NCI-H1092 (cell line): ENCODE measurements around the gene REEP1.

Source experiments
- DNase-seq: peaks from one replicate; lab custom pipeline; 2025; lab: John Stamatoyannopoulos, UW

Gene REEP1

DNA sequence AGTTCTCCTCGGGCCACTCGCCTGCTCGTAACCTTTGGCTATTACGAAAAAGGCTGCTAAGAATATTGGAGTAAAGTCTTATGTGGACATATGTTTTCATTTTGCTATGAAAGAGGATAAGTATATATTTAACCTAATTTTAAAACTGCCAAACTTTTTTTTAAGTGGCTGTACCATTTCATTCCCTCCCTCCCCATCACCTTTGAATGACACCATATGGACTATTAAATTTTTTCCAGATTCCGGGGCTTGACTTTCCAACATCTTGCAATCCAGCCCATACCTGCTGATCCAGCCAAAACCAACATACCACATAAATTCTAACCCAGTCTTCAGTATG lies 31.5 kb downstream of the REEP1 start:
- no peak for DNase-seq

DNA sequence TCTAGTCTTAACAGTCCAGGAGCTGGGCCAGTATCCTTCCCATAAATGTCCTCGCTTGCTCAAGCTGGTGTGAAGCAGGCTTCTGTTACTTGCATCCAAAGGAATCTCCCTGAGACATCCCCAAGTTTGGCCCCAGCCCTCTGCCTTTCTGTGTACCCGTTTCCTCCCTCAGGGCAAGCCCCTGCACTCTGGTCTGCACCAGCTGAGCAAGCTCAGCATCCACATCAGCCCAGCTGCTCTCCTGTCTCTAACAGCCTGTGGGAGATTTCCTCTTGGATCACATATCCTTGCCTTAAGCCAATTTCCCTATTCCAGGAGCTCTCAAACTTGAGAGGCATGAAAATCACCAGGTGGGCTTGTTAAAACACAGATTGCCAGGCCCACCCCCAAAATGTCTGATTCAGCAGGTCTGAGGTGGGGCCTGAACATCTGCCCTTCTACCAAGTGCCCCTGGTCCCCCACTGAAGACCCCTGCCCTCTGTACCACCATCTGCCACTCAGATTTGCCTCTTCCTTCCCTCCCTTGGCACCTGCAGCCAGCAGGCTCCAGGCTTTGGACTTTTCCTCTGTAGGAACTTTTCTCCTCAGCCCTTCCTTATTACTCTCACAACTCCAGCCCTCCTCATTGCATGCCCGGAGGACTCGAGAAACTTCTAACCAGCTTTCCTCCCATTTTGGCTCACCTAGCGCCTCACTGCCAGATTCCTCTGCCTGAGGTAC lies 32.1 kb downstream of the REEP1 start:
- no peak for DNase-seq

DNA sequence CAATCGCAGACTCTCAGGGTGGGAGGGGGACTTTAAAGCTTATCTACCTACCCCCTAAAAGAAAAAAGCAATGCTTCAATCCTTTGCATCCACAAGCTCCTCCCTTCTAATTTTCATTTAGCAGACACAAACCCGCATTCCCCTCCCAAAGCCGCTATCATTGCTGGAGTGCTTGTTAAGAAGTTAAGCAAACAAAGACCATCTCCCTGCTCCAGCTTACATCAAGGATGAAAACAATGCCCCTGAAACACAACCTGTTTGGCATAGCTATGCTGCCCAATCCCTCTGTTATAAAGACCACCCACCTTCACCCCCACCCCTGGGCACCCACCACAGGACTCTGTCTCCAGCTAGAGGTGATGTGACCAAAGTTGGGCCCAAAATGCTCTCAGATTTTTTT lies 33.0 kb downstream of the REEP1 start:
- no peak for DNase-seq

DNA sequence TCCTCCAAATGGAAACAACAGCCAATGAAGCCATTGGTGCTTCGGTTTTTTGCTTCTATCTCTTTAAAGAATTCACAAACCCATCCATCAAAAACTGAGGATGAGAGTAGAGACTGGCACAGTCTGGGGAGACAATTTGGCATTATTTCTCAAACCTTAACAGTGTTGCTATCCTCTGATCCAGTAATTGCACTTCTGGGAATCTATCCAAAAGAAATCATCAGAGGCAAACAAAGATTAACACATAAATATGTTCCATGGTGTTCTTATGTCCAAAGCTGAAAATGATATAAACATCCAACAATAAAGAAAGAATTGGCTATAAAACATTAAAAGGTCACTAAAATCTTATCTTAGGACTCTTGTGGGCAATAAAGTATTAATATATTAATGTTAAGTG lies 35.1 kb downstream of the REEP1 start:
- no peak for DNase-seq

DNA sequence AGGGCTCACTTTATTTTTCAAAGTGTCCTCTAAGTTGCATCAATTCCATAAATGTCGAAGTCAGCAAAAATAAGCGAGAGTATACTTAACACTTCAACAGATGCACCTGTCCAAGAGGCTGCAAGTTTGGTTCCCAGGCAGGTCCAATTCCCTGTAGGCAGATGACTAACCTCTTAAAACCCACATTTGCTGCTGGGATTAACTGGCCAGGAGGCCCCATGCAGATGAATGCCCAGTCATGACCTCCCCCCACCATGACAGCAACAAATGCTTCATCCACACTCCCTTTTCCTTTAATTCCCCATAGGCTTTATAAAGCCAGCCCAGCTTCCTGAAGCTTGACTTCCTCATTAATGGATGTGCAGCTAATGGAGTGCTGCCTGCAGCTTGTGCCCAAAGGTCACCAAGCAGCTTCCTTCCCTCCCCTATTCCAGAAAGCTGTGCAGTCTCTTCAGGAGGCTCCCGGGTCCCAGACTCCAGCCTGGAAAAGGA lies 35.7 kb downstream of the REEP1 start:
- DNase-seq: no peak

DNA sequence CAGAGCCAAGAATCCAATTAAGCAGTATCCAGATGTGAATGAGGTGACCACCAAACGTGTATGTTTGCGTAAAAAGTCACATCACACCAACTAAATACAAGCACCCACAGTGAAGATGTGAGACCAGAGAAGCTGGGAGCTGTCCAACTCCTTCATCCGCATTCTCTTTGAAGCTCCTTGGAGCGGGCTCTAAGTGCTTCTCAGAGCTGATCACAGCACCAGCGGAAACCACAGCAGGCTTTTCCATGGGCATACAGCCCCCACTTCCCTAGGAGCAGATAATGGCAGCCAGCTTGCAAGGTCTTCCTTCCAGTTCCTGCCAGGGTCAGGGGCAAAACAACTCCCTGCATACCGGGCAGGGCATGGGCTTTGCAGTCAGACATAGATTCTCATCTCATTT lies 36.4 kb downstream of the REEP1 start:
- no peak for DNase-seq

DNA sequence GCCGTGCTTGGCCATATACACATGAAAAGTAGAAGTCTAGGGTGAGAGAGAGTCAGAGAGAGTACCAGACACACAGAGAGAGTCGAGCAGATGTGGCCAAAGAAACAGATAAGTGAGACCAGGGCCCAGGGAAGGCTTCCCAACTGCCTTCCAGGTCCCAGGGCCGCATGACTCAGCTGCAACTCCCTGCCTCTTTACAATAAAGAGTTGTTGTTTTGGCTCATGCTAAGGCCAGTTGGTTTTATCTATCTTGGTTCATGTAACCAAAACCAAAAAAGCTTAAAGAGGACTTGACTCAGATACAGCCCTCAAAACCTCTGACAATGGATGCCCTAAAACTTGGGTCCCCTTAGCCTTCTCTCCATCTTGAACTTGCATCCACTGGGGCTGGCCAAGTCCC lies 36.9 kb downstream of the REEP1 start:
- no peak for DNase-seq

DNA sequence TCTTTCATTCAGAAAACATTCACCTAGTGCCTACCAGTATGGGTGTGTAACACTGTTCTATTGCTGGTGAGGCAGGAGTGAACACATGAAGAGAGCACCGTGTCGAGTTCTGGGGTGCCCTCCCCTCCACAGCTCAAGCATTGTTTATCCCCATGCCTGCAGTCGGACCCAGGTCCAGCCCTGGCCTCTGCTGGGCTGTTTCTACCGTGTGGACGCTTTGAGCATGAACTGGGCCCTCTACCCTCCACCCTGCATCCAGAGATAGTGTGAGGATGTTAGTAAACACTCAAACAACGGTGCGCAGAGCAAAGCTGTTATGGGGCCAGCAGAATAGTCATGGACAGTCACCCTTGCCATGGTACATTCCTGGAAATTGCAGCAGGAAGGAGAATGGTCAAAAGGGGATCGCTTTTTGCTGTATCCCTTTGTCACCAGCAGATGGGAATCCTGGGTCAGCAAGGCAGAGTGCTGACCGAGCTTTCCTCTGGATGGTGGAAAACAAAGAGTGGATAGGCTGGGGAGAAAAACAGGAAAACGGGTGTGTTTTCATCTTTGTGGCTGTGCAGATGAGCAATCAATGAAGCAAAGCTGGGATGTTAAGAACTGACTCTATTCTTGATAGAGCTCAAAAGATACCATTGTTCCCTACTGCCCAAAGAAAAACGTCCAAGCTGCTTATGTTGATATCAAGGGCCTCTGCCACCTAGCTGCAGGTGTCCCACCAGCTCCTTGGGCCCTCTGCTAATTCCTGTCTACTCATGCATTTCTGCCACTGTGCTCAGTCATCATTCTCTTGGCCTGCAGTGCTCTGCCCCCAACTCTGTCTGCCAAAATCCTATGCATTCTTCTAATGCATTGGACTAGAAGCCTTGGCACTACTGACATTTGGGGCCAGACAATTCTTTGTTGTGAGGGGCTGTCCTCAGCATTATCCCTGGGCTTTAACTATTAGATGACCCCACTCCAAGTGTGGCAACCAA lies 38.7 kb downstream of the REEP1 start:
- no peak for DNase-seq

DNA sequence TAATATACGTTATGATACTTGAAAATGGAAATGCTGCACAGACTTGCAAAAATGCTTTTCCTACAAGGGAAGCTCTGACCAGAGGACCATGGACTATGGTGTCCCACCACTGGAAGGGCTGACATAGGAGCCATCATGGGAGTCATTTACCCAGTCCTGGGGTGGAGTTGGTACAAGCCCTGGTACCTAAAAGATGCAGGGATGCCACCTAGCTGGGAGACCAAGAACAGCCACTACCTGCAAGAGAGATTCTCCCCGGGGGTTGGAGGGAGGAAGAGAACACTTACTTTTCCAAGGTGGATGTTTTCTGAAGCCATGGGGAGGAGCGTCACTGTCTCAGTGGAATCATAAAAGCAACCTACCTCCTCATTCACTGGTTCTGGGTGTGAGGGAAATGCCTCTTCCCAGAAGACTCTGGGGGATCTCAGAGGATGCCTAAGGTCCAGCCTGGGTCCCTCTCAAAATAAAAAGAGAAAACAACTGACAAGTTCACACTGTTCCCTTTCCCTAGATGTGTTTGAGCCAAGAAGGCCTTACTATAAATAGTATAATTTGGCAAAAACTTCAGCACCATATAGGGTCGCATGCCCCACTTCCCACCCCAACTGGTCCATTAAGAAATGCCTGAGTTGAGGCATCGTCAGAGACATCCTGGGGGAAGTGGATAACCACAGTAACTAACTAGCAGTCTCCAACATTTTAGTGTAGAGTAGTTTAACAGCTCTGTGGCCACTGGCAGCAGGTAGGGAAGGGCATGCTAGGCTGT lies 39.9 kb downstream of the REEP1 start:
- DNase-seq: no peak

DNA sequence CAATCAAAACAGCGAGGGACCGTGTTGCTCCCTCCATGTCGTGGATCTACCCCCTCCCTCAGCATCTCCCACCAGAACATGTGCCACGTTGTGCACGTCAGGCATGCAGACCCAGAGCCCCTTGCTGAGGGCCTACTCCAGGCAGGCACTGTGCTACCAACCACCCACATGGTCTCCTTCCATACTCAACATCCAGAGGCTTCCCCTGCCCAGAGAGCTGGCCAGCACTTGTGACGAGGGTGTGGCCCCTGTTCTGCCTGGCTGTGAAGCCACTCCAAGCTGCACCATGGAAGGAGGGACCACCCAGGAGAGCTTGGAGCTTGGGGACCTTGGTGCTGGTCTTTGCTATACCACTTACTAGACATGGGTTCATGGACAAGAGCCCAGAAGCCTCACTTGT lies 40.5 kb downstream of the REEP1 start:
- no peak for DNase-seq

DNA sequence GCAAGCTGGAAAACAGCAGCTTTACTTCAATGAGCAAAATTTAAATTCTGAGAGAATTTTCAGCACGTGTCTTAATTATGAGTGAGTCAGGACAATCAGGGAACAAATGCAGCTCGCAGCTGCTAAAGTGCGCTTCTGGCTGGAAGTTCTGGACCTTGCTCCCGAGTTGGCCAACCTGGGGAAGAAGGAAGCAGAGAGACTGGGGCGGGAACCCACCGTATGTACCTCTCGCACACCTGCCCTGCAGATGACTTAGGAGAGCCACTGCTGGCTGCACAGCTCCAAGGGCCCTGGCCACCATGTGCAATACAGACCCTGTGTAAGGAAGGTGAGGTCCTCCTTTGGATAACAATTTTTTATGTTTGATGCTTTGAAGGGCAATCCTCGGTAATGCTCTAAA lies 42.4 kb downstream of the REEP1 start:
- DNase-seq: no peak

DNA sequence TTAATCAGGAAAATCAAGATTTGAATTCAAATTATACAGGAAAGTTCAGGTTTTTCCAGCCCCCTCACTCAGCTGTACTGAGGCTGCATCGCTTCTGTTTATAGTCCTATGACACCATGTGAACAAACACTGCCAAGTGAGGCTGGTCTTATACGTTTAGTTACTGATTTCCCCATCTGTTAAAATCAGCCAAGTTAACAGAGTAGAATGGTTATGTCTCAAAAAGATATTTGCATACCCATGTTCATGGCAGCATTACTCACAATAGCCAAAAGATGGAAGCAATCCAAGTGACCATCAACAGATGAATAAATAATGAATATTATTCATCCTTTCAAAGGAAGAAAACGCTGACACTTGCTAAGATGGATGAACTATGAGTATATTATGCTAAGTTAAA lies 43.8 kb downstream of the REEP1 start:
- no peak for DNase-seq

DNA sequence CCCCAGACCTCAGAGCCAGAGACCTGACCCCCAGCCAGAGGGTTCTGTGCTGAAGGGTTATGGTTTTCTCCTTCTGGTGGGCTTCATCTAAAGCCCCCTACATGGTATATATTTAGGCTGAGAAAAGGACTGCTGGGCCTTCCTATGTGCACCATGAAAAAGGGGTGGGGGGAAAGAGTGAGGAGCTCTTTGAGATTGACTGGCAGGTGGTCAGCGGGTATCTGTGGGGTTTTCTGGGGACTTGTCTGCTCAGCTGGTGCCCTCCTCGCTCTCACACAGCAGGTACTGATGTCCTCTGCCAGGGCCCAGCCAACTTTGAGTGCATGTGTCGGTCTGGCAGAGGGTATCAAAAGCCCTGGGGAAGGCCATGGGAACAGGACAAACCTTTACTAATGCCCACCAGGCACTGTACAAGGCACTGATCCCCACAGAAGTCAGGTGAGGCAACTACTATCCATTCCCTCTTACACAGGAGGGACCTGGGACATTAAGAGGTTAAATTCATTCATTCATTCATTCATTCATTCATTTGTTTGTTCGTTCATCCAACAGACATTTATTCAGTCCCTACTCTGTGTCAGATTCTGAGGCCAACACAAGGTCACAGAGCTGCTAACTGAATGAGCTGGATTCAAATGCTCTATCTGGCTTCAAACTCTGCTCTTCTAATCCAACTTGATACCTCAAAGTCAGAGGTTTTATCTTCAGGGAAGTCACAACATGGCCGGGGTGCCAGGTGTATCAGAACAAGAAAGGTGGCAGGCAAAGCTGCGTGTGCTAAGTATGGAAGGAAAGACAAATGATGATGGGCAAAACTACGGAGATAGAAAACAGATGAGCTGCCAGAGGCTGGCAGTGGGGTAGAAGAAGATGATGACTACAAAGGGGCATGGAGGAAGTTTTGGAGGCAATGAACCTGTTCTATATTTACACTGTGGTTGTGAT lies 44.6 kb downstream of the REEP1 start:
- no peak for DNase-seq

DNA sequence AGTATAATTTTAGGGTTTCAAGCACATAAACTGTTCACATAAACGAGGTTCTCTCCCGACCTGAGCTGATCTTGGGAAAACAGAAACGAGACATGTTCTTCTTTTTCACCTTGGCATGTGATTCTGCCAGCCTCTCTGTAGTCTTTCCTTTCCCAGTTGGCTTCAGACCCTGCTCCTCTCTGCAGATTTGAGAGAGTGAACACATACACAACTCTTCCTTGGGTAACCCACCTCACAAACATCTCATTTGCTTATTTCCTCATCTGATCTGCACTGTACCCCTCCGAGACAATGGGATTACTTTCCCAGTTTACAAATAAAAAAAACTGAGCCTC lies 46.1 kb downstream of the REEP1 start:
- DNase-seq: no peak

DNA sequence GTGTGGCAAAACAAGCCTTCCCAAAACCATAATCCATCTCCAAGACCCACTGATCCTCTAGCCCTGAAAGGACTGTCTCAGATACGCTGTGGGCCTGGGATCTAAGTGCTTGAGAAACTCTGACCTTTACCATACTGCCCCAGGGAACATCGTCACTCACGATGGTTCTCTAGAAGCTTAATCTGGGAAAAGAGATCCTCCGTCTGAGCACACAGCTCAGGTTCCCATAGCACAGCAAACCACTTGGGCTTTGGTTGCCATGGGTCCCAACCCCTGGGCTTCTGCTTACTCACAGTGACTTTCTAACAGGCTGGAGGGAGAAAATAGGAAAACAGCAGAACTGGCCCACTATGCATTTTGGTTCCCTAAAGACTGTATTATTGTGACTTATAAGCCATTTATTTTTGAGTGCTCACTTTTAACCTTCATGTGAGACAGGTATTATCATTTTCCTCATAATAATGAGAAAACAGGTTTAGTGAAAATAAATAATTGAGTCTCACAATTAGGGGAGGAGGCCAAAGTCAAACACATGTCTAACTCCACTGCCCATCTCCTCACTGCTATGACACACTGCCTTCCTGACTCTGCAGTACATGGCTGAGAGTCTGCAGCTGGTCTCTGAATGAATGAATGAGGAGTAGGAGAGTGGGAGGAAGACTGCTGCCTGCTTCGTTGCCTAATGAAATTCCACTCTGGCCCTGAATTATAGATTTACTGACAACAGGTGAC lies 46.7 kb downstream of the REEP1 start:
- no peak for DNase-seq

DNA sequence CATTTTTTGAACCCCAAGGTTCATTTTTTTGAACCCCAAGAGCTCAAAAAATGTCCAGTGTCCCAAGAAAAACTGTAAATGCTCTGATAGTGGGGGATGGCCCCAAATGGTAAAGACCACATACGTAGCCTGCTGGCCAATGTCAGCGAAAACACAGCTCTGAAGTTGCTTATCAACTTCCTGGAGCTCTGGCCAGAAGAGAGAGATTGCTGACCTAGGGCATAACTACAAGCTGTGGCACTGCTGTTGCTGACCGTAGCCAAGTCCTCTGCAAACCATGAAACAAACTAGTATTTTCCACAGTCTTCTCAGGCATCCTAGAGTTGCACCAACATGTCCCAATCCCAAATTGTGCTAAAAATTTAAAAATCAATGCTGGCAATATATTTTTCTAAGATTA lies 50.9 kb downstream of the REEP1 start:
- DNase-seq: no peak

DNA sequence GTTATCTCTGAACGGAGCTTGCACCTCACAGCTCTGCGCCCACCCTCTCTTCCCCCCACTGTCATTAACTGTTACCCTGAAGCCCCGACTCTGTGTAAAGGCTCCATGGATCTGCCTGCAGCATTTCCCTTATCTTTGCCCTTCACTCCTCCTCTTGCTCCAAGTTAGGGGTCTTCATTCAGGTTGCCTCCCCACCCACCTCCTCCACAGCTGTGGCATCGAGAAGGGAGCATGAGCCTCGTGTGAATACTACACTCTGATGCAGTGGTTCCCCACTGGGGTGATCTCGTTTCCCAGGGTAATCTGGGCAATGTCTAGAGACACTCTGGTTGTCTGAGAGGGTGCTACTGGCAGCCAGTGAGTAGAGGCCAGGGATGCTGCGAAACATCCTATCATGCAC lies 51.4 kb downstream of the REEP1 start:
- DNase-seq: no peak

DNA sequence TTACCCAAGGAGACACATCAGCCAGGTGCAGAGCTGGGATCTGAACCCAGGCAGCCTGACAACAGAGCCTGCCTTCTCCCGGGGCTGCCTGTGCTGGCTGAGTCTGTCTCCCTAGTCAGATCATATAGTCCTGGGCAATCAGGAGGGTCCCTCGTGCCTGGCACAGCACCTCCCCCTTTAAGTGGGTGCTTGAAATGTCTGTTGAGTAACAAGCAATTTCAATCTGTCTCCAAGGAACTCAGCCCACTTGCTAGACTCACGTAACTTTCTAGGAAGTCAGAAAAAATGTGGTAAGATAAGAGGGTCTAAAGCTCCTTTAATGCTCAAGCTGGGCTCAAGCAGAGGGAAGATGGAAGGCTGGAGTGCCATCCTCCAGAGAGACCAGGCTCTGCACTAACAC lies 51.9 kb downstream of the REEP1 start:
- no peak for DNase-seq

DNA sequence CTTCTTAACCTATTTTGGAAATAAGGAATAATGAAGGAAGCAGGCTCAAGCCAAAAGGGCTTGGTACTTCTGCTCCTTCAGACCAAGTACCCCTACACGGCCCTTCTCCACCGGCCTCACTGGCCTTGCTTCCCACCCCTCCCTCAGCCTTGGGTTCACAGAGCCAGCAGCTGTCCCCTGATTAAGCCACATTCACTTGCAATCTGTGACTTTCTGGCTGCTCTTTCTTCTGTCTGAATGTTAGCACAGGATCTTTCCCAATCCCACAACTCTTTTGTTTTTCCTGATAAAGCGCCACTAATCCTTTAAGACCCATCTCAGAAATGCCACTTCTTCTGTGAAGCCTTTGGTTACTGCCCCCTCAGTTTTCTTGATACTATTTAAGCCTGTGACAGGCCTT lies 52.4 kb downstream of the REEP1 start:
- DNase-seq: no peak

DNA sequence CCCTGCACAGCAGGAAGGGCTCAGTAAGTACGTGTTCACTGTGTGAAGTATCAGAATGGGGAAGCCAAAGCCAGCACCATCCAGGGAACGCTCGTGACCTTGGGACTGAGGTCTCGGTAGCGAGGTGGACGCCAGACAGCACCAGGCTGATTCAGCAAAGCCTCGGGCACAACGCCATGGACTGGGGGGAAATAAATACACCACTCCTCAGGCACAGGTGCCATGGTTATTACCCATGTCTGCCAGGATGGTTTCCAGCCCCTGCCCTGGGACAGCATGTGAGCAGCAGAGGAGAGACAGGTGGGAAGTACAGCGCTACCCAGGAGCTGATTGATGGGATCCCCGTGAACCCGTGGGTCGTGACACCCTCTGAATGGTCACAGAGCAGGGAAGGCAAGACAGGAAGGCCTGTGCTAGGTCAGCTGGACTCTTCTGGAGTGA lies 53.0 kb downstream of the REEP1 start:
- DNase-seq: no peak
